Heart left ventricle (tissue), 16 donors: ENCODE results near the gene DACT2. TPM values are rescaled to one million over a fixed set of nuclear protein-coding genes. Genes with fewer than 3 reads are reported as not detected.
"Not testable (repeated sequence)": the region's sequence is repeated elsewhere in the genome, so short reads cannot be mapped to it uniquely, and the experiment has no call there.

Source experiments
- ATAC-seq, 4 donors: fragments of 200-7000 bp; cut with Tn5 transposase; one replicate each; pipeline ENCODE4 v1.9.1; 2020 to 2022; ENCODE audit warnings: moderate library complexity in 4 of 4, mild to moderate bottlenecking in 3 of 4, moderate number of reproducible peaks in 1 of 4
- DNase-seq, 5 donors: peaks; one replicate each; pipeline ENCODE4 v3.0.0-alpha.2; 2020
- H3K27ac ChIP-seq, 12 donors: fragments of 200-600 bp; sonication (generic) in 4 of 12; one replicate each; pipeline versions ENCODE4 v1.5.0 to v1.8.0; 2016 to 2022; ENCODE audit warnings: mild to moderate bottlenecking in 2 of 12
- H3K27me3 ChIP-seq, 9 donors: fragments of 200-600 bp; sonication (generic) in 2 of 9; one replicate each; pipeline versions ENCODE4 v1.5.1 to v1.8.0; 2016 to 2022; ENCODE audit warnings: mild to moderate bottlenecking in 3 of 9
- H3K36me3 ChIP-seq, 9 donors: fragments of 200-600 bp; sonication (generic) in 2 of 9; one replicate each; pipeline versions ENCODE4 v1.5.0 to v1.8.0; 2018 to 2022; ENCODE audit warnings: mild to moderate bottlenecking in 2 of 9
- H3K4me1 ChIP-seq, 12 donors: fragments of 200-600 bp; sonication (generic) in 4 of 12; one replicate each; pipeline versions ENCODE4 v1.5.0 to v1.8.0; 2016 to 2022; ENCODE audit warnings: mild to moderate bottlenecking in 3 of 12
- H3K4me3 ChIP-seq, 12 donors: fragments of 200-600 bp; sonication (generic) in 4 of 12; one replicate each; pipeline versions ENCODE4 v1.5.0 to v1.8.0; 2017 to 2022; ENCODE audit warnings: mild to moderate bottlenecking in 9 of 12, moderate library complexity in 4 of 12
- H3K9me3 ChIP-seq, 12 donors: fragments of 200-600 bp; sonication (generic) in 4 of 12; one replicate each; pipeline versions ENCODE4 v1.5.0 to v1.8.0; 2016 to 2022; ENCODE audit warnings: mild to moderate bottlenecking in 1 of 12
- POLR2A ChIP-seq, 2 donors: fragments of 450-650 bp; IDR thresholded peaks; one replicate each; pipeline ENCODE4 v1.6.1; 2017; ENCODE audit warnings: antibody characterized with exemption in 2 of 2, mild to moderate bottlenecking in 2 of 2, moderate library complexity in 2 of 2
- WGBS, 4 donors: extraction: QIAGEN DNeasy Blood & Tissue Kit in 2 of 4; methylation state at CpG; one replicate each; pipeline versions ENCODE4 v1.1.5 to v1.1.7; 2013 to 2018; 5-methylcytosine and 5-hydroxymethylcytosine counted together
- intact Hi-C, 10 donors: fragments of 100-400 bp; cut with DNase I; formaldehyde crosslinking; loops; one replicate each; pipeline versions ENCODE4 v1.11.1 to v1.14.2; 2022
- polyA plus RNA-seq, 2 donors: library from polyadenylated mRNA; stranded (reverse); fragments of 200-250 nt; gene quantifications; one replicate each; pipeline ENCODE4 v1.2.3, GENCODE V29; 2013
- total RNA-seq, 9 donors: library from RNA; depleted of rRNA in 2 of 9; stranded (reverse); fragments of >200 nt in 2 of 9; fragmentation: NEBNext Ultra II Directional in 3 of 9; extraction: Animal tissue kit (Norgen Biotek cat#: 25700) in 3 of 9; gene quantifications; one replicate each; pipeline versions ENCODE4 v1.1.0 to v1.2.4, GENCODE V29; 2016 to 2023
- TF ChIP-seq, protein P1 (sequence below), 12 donors: fragments of 200-600 bp; sonication (generic) in 4 of 12; IDR thresholded peaks; one replicate each; pipeline versions ENCODE4 v1.5.0 to v1.8.0; 2018 to 2022; ENCODE audit warnings: antibody characterized with exemption in 12 of 12, mild to moderate bottlenecking in 5 of 12
- donor health status: ischemic (EF 13 %, LVEDD 7.1; RV severe dilation, severe dysfunction).
- donor health status: healthy with polysubstance abuse.
- donor health status: DM: no; HTN: yes; CAD: no.
- donor health status: DM: no; HTN: no; CAD: no.
- donor health status: ischemic (EF 25% LVEDD 6.9; RV normal size, moderate dysfunction).
- donor health status: ischemic (EF 25% LVEDD 5.7; RV mildly dilated, moderate dysfunction).
- donor health status: healthy.
- donor health status: DM: yes; HTN: yes; CAD: no.
- donor health status: ischemic (EF 35%, LVEDD 5.7; RV mildly dilated, moderate dysfunction).
- donor health status: nonischemic (EF 11% LVEDD 7.7; RV severe dilation, severe dysfunction).
- donor health status: DM: yes; HTN: yes; CAD: no.
- donor health status: PGD.
- donor health status: ischemic (EF 29% LVEDD 5.4; RV normal size, mild dysfunction).
- donor health status: nonischemic (EF 23%, LVEDD 6.1; RV moderate dilation, normal function).

DACT2 gene
- total and polyA plus RNA-seq, 11 donors, result 0.14 to 3.8 (median 0.30) TPM

DNA sequence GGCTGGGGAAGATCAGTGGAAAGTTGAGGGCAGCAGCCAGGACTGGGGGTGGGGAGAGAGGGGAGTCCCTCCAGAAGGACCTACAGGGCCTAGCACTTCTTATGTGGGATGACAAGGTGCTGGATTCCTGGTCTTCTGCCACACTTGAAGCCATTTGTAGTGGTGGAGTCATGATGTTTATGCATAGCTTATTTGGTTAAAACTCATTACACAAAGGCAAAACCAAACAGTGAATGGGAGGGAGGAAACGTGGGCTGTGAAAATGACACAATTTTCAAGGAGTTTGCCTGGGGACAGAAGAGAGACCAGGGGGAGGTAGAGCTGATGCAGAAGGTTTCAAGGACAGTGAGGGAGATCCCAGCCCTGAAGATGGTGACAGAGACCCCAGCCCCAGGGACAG is 50.8 kb downstream of the DACT2 start:
- H3K9me3 ChIP-seq, result no peaks in the 10 kb centered on the region
- H3K27ac ChIP-seq, result no peak overlapping the region
- ATAC-seq, result no peak
- WGBS, 4 donors, result 48 to 71% (median 51%) methylated on average over 1 of the region's 1 CpG
- DNase-seq, result no peak
- no peaks in the 10 kb centered on the region for H3K36me3 ChIP-seq
- TF ChIP-seq, protein P1, sequence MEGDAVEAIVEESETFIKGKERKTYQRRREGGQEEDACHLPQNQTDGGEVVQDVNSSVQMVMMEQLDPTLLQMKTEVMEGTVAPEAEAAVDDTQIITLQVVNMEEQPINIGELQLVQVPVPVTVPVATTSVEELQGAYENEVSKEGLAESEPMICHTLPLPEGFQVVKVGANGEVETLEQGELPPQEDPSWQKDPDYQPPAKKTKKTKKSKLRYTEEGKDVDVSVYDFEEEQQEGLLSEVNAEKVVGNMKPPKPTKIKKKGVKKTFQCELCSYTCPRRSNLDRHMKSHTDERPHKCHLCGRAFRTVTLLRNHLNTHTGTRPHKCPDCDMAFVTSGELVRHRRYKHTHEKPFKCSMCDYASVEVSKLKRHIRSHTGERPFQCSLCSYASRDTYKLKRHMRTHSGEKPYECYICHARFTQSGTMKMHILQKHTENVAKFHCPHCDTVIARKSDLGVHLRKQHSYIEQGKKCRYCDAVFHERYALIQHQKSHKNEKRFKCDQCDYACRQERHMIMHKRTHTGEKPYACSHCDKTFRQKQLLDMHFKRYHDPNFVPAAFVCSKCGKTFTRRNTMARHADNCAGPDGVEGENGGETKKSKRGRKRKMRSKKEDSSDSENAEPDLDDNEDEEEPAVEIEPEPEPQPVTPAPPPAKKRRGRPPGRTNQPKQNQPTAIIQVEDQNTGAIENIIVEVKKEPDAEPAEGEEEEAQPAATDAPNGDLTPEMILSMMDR (IDR thresholded peaks at IDR 0.05), result no peak
- no peak for TF ChIP-seq POLR2A (IDR thresholded peaks at IDR 0.05)
- no peak overlapping the region for H3K4me3 ChIP-seq
- intact Hi-C loops, result no loop called here
- H3K4me1 ChIP-seq, result no peaks in the 10 kb centered on the region
- H3K27me3 ChIP-seq, result peaks cover 0 to 35% (median 7%) of the 10 kb centered on the region in 9 donors

DNA sequence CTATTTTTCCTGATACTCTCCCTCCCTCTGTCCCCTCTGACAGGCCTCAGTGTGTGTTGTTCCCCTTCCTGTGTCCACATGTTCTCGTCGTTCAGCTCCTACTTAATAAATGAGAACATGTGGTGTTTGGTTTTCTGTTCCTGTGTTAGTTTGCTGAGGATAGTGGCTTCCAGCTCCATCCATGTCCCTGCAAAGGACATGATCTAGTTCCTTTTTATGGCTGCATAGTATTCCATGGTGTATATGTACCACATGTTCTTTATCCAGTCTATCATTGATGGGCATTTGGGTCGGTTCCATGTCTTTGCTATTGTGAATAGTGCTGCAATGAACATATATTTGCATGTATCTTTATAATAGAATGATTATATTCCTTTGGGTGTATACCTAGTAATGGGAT is 51.8 kb downstream of the DACT2 start:
- ATAC-seq, H3K9me3 ChIP-seq, H3K36me3 ChIP-seq, H3K4me3 ChIP-seq, DNase-seq, H3K4me1 ChIP-seq, H3K27ac ChIP-seq, intact Hi-C loops: not testable (repeated sequence)
- peaks cover 0 to 25% (median 4%) of the 10 kb centered on the region in 9 donors for H3K27me3 ChIP-seq
- 79 to 91% (median 88%) methylated on average over 3 of the region's 3 CpGs for WGBS, 4 donors

DNA sequence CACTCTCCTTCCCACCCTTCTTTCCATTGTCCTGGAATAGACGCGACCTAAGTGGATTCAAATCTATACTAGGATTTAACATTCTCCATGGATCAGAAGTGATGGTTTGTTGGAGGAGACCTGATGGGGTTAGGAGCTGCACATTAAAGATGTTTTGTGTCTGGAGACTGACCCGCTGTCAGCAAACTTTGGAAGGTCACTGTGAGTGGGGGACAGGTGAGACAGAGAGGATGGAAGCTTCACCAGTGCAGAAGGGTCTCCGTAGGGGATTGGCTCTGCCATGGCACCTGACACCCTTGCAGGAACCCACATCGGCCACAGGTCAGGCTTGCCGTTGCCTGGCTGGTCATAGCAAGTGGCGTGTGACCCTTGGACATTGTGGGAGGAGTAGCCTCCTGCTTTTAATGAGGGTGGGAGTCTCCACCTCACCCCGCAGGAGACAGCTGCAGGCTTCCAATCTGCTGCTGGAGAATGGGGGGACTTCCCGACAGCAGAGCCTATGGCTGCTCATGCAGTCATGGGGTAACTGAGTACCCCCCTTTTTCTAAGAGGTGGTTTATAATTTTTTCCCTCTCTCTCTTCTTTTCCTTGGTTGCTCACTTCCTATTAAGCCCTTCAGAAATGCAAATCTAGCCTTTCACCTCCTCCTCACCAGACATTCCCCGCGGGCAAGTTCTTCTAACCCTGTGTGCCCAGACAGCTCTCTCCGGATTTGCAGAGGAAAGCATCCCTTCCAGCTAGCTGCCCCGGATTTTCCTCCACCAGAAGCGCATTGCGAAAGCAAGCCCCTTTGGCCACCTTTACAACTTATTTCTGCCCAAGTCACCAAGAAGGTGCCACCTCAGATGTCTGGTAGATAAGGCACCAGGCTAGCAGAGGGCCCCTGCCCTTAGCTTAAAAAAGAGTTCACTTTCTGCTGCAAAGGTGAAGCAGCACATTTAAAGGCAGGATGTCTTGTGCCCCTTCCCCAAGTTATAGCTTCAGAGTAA is 53.5 kb downstream of the DACT2 start:
- no peak overlapping the region for H3K27ac ChIP-seq
- TF ChIP-seq, protein P1 (IDR thresholded peaks at IDR 0.05), result no peak
- TF ChIP-seq POLR2A (IDR thresholded peaks at IDR 0.05), result no peak
- no peaks in the 10 kb centered on the region for H3K4me1 ChIP-seq
- H3K27me3 ChIP-seq, result peaks cover 0 to 13% (median 0%) of the 10 kb centered on the region in 9 donors
- intact Hi-C loops, result no loop called here
- ATAC-seq (no peak), DNase-seq (no peak)
- H3K4me3 ChIP-seq, result no peak overlapping the region
- H3K9me3 ChIP-seq, result no peaks in the 10 kb centered on the region
- H3K36me3 ChIP-seq, result no peaks in the 10 kb centered on the region
- WGBS, 4 donors, result 80 to 82% (median 82%) methylated on average over 15 of the region's 15 CpGs

DNA sequence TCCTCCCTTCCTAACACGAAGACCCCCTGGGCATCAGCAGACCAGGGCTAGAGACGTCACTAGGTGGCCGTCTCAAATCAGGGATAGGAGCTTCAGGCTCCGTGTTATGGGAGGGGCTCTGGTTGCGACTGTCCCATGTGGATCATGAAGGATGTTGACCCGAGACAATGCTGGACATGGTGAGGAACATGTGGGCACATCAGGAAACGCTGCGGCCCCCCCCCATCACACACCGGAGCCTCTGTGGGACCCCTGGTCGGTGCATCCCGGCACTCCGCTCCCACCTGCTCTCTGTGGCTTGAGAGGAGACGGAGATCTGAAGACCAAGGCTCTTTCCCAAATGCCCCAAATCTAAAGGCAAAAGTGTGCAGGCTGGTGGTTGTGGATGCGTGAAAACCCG is 54.2 kb downstream of the DACT2 start:
- no peak for ATAC-seq
- 76 to 80% (median 77%) methylated on average over 15 of the region's 15 CpGs for WGBS, 4 donors

More for the DNA sequence above, 54.2 kb downstream of the DACT2 start:
- intact Hi-C loops, result no loop called here
- TF ChIP-seq, protein P1 (IDR thresholded peaks at IDR 0.05), result no peak
- no peak for TF ChIP-seq POLR2A (IDR thresholded peaks at IDR 0.05)
- H3K9me3 ChIP-seq, result no peaks in the 10 kb centered on the region
- no peak for DNase-seq
- no peaks in the 10 kb centered on the region for H3K4me1 ChIP-seq
- no peaks in the 10 kb centered on the region for H3K36me3 ChIP-seq
- H3K27ac ChIP-seq, result no peak overlapping the region
- peaks cover 0 to 13% (median 0%) of the 10 kb centered on the region in 9 donors for H3K27me3 ChIP-seq
- H3K4me3 ChIP-seq, result no peak overlapping the region
